ENCODE measurements around the gene GMDS.
A peak's percentile ranks its signal among the peaks of the same experiment; 100 is the strongest.

GMDS gene

DNA sequence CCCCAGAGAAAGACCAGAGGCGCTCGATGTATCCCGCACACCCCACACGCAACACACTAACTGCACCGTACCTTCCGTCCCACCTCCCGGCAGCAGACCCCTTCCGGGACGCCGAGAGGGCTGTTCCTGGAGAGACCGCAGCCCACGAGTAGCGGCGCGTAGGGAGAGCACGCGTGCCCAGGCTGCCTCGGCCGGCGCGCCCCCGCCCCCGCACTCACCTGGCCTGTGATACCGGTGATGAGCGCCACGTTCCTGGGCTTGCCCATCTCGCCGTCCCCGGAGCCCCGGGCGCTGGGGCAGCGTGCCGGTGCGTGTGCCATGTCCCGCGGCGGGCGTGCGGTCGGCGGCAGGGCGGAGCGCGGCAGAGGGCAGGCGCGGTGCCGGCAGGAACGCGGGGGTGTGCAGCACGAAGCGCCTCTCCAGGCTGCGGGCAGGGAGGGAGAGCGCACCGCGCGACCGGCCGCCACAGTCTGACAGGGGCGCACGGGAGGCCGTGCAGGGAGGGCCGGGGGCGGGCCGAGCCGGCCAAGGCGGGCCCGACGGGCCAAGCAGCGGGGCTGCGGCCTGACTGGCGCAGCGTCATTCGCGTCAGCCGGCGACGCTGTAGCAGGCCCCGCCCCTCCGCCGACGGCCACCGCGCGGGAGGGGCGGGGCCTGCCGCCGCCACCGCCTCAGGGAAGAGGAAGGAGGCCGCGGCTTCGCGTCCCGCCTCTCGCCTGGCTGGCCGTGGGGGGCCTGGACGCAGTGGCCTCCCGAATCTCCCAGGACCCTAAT lies at the start of gene GMDS:
GMDS (minus strand) TSS at position 503 of the 774 bp plus-strand sequence.
- peak; percentile 13 for DNase-seq (ENCODE audit: low read depth, low spot score)

DNA sequence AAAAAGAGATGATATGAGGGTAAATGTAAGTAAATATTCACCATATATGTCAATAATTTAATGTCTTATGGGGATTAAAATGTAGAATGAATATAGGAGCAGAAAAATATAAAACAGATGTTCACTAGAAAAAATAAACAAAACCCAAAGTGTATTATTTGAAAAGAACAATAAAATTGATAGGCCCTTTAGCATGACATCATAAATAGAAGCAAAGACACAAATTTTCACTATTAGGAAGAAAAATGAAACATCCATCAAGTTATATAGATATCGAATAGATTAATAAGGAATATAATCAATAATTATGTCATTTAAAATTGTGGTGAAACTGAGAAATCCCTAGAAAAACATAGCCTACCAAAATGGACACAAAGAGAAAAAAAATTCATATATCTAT lies 40.1 kb upstream of the GMDS start:
- DNase-seq (ENCODE audit: low read depth, low spot score) = no peak

DNA sequence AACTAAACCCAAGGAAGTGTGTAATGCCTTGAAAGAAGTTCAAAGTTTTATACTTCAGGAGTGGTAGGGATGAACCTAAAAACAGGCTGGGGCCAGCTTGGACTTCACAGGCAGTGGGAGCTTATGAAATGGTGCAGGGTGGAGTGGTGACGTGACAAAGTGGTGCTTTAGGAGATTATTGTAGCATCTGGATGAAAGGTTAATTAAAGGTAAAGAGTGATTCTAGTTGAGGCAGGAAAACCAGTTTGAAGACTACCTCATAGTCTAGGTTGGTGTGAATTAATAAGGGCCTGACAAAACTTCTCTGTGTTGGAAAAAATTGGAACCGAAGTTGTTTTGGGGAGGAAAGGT lies 30.5 kb upstream of the GMDS start:
- no peak for DNase-seq (ENCODE audit: low read depth, low spot score)

DNA sequence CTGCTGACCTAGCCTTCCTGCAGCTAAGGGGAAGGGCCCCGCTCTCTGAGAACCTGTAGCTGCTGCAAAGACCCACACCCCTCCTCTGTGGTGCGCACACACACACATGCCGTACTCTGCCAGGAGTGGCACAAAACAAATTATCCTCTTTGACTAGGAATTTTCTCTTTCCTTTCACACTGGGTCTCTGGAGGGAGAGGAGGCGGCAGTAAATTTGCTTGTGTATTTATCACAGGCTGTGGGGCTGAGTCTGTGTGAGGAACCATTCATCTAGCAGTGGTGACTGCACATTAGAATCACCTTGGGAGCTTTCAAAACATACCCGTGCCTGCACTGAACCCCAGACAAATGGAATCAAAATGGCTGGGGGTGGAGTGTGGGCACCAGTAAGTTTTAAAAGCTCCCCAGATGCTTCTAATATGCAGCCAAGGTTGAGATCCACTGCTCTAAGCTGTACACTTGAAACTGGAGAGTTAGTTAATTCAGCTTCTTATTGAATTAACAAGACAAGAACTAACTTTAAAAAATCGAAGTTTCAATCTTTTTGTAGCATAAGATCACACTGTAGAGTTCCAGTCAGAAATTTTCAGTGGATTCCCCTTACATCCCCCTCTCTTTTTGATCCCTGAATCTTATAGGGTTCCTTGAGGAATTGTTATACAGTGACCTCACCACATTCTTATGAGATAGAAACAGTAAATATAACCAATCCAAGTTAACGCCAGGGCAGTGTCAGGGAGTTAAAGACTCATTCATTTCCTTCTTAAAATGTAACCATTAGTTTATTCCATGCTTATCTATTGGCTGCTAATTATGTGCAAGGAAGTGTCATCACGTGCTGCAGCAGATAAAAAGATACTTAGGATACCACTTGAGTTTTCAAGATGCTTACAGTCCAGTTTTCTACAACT lies 29.8 kb upstream of the GMDS start:
- no peak for DNase-seq (ENCODE audit: low read depth, low spot score)

DNA sequence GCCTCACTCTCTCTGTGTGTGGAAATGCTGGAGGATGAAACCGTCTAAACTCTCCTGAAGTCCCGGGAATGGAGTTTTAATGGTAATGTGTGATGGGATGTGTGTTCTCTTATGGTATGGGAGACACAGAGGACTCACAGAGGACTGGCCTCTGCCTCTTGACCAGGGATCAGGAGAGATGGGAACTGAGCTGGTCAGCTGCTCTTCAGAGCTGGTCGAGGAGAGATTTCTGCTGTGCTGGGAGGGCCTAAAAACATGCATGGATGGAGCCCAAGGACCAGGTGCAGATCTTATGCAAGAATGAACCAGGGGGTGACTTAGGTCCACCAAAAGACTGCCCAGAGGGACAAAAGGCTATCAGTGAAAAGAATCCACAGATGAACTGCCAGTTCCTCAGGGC lies 27.3 kb upstream of the GMDS start:
- no peak for DNase-seq (ENCODE audit: low read depth, low spot score)

DNA sequence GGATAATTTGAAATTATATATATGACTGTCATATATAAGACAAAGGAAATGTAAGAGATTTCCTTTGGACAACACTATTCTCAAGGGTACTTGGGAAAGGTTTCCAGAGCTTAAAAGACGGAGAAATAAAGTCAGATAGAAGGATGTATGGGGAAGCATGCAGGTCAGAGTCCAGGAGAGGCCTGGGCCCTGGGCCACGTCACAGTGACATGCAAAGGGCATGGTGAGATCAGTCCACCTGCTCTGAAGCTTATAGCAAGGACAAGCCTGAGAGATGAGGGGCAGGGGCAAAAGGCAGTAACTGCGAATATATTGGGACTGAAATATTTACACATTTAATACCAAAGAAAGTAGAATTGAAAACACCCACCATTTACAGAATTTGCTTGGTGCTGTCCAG lies 24.6 kb upstream of the GMDS start:
- no peak for DNase-seq (ENCODE audit: low read depth, low spot score)

DNA sequence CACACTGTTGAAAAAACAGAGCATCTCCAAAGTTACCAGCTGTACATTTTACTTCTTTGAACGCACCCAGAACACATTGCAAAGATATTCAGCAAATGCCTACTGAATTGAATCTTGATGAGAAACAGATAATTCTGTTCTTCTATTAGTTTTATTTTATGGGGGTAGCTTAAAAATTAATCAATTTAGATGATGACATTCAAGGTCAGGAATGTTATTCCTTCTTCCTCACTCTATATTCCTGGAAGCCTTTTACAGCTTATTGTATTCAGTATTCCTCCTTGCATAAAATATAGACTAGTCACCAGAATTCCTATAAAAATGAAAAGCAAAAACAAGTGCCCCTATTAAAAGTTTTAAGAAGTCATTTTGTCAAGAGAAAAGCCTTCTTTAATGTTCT lies 21.4 kb upstream of the GMDS start:
- DNase-seq (ENCODE audit: low read depth, low spot score) = no peak

DNA sequence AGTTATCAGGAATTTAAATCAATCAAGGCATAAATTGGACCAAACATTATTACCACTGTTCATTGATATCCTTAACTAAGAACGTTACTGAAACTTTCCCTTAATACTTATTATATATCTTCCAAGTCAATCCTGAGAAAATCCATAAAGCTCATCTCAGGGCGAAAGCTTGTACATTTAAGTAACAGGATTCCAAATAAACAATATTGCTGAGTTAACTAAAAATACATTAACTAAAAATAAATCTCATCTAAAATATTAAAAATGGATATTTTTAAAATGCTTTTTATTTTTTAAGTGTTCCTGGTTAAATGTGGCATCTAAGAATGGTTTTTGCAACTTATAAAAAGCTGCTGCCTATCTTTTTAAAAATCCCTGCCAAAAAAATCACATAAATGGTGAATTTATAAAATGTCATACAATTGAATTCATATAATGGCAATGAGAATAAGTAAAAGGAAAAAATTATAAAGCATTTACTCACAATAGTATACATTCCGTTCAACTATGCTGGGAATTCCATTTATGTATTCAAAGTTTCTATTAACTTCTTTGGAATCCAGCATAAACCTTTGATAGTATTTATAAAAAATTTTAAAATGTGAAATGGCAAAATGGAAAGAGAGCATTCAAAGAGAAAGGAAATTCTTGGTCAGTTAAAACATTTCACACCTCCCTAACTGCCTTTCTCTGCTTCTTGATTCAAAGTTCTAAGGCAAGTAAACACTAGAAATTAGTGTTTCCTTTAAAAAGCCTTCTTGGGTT lies 20.8 kb upstream of the GMDS start:
- DNase-seq (ENCODE audit: low read depth, low spot score) = no peak

DNA sequence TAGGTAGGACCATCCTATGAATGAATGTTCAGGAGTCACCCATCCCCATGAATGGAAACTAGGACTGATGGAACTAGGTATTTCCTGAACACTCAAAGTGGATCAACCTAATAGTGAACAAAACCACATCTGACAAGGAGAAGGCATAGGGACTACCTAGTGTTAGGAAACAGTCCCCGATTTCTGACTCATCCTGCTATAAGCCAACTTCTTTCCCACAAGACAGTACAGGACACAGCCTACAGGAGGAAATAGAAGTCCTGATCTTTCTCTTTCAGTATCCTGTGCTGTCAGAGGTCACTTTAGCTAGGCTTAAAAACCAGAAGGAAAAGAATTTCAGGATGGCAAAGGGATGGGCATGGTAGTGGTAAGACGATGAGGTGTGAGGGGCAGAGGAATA lies 19.5 kb upstream of the GMDS start:
- DNase-seq (ENCODE audit: low read depth, low spot score) = no peak

DNA sequence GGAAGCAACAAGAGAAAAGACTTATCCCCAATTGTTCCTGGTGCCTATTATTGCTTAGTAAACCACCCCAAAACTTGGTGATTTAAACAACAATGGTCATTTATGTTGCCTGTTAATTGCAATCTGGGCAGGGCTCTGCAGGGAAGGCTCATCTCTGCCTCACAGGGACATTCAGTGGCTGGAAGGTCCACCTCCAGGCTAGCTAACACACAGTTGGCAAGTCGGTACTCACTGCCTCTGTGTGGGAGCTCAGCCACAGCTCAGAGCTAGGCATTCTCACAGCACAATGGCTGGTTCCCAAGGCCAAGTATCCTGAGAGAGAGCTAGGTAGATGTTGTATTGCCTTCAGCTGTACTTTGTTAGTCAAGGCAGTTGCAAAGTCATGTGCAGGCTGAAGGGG lies 18.5 kb upstream of the GMDS start:
- no peak for DNase-seq (ENCODE audit: low read depth, low spot score)

DNA sequence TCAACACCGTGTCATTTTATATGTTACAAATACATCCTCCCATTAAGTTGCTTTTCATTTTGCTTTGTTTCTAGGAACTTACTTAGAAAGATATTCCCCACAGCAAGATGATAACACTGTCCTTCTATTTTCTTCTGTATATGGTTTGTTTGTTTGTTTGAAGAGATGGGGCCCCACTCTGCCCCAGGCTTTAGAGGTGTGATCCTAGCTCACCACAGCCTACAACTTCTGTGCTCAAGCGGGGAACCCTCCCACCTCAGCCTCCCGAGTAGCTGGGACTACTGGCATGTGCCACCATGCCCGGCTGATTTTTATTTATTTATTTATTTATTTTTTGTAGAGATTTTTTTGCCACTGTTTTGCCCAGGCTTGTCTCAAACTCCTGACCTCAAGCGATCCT lies 14.2 kb upstream of the GMDS start:
- DNase-seq (ENCODE audit: low read depth, low spot score) = no peak

DNA sequence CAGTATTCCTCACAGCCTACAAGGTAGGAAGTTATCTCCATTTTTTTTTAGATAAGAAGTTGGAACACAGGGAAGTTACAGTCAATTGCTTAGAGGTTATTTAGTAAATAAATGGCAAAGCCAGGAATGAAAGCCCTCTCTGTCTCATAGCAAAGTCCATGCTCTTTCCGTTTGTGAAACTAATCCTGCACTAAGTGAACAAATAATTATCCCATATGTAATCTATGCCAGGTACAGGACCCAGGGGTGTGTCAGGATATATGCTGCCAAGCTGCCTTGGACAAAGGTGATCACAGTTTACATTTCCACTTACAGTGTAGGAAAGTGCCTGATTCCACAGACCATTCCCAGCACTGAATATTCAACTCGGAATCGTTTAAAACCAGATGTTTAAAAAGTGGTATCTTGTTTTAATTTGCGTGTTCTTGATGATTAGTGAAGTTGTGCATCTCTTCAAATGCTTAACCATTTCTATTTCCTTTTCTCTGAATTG lies 13.6 kb upstream of the GMDS start:
- DNase-seq (ENCODE audit: low read depth, low spot score) = no peak

DNA sequence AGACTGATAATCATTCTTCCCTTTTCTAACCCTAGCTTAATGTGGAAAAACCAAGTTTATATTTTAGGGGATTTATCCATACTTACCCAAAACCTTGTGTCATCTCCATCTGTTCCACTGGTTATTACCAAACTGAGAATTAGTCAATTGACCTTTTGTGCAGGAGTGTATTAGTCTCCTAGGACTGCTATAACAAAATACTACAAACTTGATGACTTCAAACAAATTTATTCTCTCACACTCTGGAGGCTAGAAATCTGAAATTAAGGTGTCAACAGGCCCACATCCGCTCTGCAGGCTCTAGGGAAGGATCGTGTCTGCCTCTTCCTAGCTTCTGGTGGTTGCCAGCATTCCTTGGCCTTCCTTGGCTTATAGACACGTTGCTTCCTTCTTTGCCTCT lies 12.7 kb upstream of the GMDS start:
- no peak for DNase-seq (ENCODE audit: low read depth, low spot score)

DNA sequence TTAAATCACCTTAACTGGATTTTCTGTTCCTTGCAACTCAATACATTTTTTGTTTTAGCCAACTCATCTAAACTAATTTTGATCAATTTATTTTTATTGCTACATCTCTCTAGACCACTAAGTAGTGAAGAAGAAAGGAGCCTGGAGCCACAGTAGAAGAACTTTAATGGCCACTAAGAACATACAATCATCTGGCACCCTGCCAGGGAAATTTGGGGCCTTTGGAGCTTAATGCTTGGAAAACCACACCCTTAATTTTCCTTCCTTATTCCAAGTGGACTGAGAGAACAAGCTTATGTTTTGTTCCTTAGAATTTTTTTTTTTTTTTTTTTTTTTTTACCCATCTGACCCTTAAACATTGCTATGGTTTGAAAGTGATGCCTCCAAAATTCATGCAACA lies 12.0 kb upstream of the GMDS start:
- DNase-seq (ENCODE audit: low read depth, low spot score) = no peak

DNA sequence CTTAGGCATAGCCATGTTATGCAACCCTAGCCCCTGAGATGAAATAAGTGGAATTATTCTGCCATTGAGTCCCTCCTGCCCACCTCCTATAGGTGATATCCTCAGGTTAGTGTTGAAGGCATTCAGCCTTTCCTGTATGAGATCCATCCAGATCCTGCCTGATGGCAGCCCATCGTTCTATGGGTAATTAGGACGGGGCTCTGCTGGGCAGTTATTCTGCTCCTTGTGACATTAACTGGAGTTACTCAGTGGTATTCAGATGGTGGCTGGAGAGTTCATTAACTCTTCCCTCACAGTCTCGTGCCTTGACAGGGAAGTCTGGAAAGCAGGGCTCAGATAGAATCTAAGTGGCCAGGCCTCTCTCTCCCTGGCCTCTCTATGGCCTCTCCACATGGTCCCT lies 9.3 kb upstream of the GMDS start:
- no peak for DNase-seq (ENCODE audit: low read depth, low spot score)

DNA sequence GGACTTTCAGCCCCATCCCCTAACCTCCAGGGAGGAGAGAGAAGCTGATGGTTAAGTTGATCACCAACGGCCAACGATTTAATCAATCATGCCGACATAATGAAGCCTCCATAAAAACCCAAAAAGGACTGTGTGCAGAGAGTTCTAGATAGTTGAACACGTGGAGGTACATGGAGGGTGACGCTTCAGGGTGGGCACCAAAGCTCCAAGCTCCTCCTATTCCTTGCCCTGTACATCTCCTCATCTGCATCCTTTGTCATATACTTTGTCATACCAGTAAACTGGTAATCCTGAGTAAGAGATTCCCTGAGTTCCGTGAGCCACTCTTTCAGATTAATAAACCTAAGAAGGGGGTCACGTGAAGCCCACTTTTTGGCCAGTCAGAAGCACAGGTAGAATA lies 3.7 kb upstream of the GMDS start:
- no peak for DNase-seq (ENCODE audit: low read depth, low spot score)

DNA sequence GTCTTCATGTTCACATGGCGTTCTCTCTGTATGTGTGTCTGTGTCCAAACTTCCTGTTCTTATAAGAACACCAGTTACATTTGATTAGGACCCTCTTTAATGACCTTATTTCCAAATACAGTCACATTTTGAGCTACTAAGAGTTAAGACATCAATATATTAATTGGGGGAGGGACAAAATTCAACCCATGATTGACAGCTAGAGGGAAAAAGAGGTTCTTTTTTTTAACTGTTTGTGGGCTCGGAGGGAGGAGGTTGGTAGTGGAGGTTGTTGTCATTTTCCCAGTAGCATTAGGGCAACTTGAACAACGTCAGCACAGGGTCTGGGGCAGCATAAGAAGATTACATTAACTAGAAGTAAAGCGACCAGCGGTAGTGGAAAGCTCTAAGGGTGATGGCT lies 2.3 kb upstream of the GMDS start:
- DNase-seq (ENCODE audit: low read depth, low spot score) = no peak

DNA sequence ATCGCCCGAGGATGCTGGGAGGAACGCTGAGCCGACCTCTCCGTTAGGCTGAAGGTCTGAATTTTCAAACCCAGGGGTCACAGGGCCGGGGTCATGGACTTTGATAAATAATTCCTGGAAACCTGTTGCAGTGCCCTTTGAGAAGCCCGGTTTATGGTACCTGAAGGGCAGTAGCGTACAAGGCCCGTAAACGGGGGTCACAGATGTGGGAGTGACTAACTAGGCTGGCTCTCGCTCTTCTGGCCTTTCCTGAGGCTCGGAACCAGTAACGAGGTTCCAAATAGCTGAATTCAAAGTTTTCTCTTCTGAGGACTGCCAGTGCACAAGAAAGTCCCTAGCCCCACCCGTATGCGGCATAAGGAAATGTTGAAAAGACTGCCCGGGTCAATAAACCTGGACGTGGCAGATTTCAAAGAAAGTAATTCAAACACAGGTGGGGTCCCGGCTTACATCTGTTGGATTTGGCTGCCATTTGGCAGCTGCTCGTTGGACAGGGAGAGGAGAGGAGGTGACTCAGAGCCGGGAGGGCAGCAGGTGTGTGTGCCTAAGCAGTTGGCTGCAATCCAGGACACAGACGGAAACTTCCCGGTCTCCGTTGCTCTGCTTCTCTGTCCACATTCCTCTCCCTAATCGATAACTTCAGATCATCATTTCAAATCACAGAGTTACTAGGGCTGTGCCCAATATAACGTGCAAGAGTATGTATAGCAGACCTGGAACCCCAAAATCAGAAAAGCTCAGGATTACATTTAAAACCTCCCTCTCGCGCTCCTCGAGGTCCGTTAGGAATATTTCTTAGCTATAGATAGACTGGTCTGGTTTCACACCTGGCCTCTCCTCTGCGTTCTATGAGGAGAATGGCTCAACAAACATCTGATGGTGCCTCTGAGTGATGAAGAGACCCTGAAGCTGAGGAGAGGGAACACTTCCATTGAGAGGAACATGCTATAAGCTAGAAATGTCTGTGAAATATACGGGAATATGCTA lies 765 bp upstream of the GMDS start:
- DNase-seq (ENCODE audit: low read depth, low spot score) = no peak

DNA sequence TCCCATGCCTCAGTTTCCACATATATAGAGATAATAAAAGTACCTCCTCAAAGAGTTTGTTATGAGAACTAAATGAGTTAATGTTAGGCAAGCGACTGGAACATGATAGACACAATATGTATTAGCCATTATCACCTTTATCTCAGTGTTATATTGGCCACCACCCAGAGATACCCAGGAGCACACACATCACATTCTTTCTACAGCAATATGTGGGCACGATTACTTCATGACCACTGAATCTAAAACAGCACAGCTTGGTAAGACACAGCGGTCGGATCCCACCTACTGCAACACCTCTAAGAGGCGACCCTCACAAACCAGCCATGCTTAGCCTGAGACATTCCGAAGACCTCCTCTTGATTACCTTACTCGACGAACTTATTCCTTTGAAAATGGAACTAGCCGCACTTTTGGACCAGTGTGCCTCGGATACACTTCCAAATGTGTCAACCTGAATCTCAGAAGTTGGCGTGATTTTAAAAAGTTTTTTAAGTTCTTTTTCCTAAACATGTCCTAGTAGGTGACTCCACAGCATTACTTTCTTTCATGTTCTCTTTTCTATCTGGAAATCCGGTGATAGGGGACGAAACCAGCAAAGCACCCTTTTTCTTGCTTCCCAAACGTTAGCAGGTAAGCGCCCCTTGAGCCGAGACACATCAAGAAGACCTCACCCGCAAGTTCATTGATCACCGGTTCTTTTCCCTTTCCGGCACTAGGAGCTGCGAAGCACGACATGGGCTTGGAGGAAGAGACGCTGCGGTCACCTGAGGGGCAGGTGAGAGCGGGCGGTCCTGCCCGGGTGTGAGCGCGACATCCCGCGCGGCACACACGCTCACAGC lies 923 bp downstream of the GMDS start:
- DNase-seq (ENCODE audit: low read depth, low spot score) = no peak

DNA sequence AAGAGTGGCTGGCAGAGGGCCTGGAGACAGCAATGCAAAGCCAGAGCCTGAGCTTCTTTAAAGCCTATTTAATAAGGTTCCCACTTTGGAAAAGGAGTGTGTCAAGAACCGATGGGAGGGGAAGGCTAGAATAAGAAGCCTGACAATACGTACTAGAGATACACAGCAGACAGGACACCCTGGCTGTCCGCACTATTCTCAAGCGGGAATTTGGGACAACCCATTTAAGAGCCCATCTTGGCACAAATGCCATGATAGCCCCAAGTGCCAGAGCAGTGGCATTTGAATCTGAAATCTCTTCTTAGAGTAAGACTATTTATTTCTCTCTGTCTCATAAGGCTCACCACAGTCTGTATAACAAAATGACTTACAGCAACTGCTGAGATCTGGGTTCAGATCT lies 3.1 kb downstream of the GMDS start:
- DNase-seq (ENCODE audit: low read depth, low spot score) = no peak

Measured in brain pericyte (primary cell).